Activated T-cell treated with anti-CD3 and anti-CD28 coated beads, Interleukin-2, amount 50 U/mL, for 4 hours (primary cell): ENCODE results near the gene AP1B1. TPM values are rescaled to one million over a fixed set of nuclear protein-coding genes. Genes with fewer than 3 reads are reported as not detected.
A peak's percentile ranks its signal among the peaks of the same experiment; 100 is the strongest.

Source experiments
- ATAC-seq, 2 donors: fragments of 200-7000 bp; cut with Tn5 transposase; one replicate each; pipeline ENCODE4 v1.10.0; 2021
- DNase-seq: peaks from one replicate; pipeline ENCODE4 v3.0.0-alpha.2; 2020
- H3K27me3 Mint-ChIP-seq: one replicate; pipeline ENCODE4 v1.8.0; 2021; ENCODE audit warnings: low read depth, mixed read lengths
- H3K36me3 Mint-ChIP-seq: one replicate; pipeline ENCODE4 v1.8.0; 2022; ENCODE audit warnings: mixed read lengths; ENCODE audit not compliant: insufficient read depth
- H3K4me1 Mint-ChIP-seq: one replicate; pipeline ENCODE4 v1.8.0; 2021; ENCODE audit warnings: low read depth, mixed read lengths
- H3K4me3 Mint-ChIP-seq: one replicate; pipeline ENCODE4 v1.8.0; 2021; ENCODE audit warnings: mild to moderate bottlenecking, moderate library complexity, mixed read lengths
- H3K9me3 Mint-ChIP-seq: one replicate; pipeline ENCODE4 v1.8.0; 2021; ENCODE audit warnings: mixed read lengths
- total RNA-seq, 3 donors: library from RNA; stranded (reverse); gene quantifications; one replicate each; pipeline ENCODE4 v1.2.1, GENCODE V29; 2021

Gene AP1B1
- total RNA-seq, 3 donors from 2014 or later: 87.0 to 92.2 (median 89.8) TPM

DNA sequence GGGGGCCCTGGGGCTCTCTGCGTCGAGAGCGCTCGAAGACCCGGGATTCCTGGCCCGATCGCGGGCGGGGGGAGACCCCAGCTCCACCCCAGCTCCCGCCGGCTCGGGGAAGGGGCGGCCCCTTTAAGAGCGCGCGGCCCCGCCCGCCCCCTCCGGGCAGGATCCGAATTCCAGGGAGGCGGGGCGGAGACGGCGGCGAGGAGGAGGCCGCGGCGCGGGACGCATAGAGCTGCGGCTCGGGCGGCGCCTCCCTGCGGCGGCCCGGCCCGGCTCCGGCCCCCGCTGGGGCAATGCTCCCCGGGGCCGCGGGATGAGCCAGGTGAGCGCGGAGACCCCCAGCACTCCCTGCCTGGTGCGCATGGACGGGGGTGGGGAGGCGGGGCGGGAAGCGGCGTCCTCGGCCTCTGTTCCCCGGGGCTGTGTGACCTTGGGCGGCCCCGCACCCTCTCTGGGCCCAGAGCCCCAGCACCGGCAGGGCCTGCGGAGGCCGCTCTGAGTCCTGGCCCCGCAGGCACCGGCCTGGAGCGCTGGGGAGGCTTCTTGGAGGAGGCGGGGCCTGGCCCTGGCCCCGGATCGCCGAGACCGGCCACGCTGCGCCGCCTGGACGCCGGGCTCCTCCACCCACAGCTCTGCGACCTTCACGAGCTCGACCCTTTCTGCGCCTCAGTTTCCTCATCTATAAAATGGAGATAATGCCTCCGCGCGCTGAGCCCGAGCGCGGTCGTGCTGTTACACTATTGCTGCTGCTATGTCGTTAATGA is 81.4 kb downstream of the AP1B1 start:
- no peak for DNase-seq
- Mint-ChIP-seq H3K27me3 (peaks cover 26% of the 10 kb centered on the region), H3K9me3 (no peaks in the 10 kb centered on the region), H3K4me3 (peak overlapping the region; percentile 76), H3K4me1 (peaks cover 14% of the 10 kb centered on the region), H3K36me3 (no peaks in the 10 kb centered on the region)
- peak; percentile 49 to 54 for ATAC-seq

DNA sequence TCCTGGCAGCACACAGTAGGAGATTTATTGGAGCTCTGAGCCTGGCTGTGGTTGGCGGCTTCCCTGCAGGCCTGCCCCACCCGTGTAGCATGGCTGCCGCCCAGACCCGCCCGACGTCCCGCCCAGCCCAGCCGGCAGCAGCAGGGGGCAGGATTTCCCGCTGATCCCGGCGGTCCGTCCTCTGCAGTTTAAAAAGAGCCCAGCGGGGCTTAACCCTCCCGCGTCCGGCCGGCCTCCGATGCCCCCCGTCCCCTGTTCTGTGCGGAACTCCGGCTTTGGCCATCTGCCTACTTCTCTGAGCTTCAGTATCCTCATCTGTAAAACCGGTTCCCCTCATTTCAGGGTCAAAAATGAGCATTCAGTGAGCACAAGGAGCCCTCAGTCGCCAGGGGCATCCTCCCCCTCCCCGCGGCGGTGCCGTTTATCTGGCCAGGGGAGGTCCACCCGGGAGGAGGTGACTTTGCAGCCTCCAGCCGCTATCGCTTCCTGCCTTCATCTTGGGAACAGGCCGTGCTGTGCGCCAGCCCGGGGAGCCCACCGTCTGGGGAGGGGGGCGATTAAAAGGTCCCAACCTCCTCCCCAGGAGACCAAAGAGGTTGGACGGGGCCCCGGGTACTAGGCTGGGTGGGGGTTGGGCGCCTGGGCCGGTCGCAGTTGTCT is 82.1 kb downstream of the AP1B1 start, which contains the start of gene GAS2L1:
GAS2L1 (plus strand) TSS at position 476 of the 660 bp plus-strand sequence. CDS start 1,456 bp downstream, outside the sequence.
- Mint-ChIP-seq H3K9me3 (no peaks in the 10 kb centered on the region), H3K4me3 (peak within 1 kb of the TSS; percentile 76), H3K4me1 (peaks cover 14% of the 10 kb centered on the region), H3K36me3 (peaks cover 1% of the 10 kb centered on the region), H3K27me3 (peaks cover 25% of the 10 kb centered on the region)
- peak; percentile 47 to 49 for ATAC-seq
- no peak for DNase-seq

DNA sequence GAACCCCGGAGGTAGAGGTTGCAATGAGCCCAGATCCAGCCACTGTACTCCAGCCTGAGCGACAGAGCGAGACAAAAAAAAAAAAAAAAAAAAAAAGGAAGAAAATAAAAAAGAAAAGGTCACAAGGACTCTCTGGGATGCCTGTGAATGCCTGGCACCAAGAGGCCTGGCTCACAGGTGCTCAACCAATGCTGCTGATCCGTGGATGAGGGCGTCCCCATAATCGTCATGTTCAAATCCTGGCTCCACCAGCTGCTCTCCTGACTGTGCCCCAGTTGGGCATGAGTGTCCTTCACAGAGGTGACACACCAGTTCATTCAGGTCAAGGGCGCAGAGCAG is 82.6 kb downstream of the AP1B1 start:
- no peak for DNase-seq
- Mint-ChIP-seq H3K27me3 (peaks cover 21% of the 10 kb centered on the region), H3K36me3 (peaks cover 6% of the 10 kb centered on the region), H3K4me3 (peak overlapping the region; percentile 72), H3K9me3 (no peaks in the 10 kb centered on the region), H3K4me1 (peaks cover 14% of the 10 kb centered on the region)
- no peak for ATAC-seq

DNA sequence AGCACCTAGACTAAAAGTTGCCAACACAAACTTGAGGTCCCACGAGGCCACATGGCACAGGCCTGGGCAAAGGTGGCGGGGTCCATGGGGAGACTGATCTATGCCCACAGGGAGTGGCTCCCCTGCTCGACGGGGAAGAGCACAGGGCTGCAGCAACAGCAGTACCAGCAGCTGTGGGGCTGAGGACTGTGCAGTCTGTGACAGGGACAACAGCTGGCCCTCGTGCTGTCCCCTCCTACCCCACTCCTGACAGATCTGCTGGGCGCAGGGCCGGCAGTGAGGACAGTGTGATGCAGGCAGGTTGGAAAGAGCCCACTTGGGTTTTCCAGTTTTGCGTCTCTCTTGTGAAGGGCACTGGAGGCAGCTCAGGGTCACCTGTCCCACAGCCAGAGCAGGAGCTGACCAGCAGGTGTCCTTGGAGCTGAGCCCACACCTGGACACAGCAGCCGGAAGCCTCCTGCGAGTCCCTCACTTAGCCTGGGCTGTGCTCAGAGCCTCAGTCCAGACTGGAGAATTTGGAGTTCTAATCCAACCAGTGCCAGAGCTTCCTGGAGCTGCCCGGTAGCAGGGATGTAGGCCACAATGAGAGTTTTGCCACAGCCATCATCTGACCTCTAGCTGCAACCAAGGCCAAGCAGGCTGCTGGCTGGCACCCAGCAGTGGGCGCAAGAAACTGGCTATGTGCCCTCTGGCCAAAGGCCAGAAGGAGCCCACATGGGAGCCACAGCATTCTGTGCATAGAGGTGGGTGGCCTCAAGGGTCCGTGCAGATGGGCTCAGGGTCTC is 85.5 kb downstream of the AP1B1 start:
- H3K9me3 Mint-ChIP-seq: no peaks in the 10 kb centered on the region
- DNase-seq (no peak), ATAC-seq (no peak)
- peaks cover 23% of the 10 kb centered on the region for H3K36me3 Mint-ChIP-seq
- peaks cover 5% of the 10 kb centered on the region for H3K4me1 Mint-ChIP-seq
- H3K27me3 Mint-ChIP-seq: peaks cover 21% of the 10 kb centered on the region
- H3K4me3 Mint-ChIP-seq: no peak overlapping the region

DNA sequence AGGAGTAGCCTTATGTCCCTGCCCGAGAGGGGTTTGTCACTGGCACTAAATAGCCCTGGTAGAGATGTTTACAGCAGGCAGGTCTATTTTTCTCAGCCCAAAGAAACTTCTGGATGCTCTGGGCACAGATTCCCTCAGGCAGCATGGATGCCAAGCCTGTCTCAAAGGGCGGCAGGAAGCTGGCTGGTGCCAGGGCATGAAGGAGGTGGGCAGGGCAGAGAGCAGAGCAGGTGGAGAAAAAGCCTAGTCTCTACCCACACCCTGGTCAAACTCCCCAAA is 86.0 kb downstream of the AP1B1 start:
- no peak for DNase-seq
- peaks cover 21% of the 10 kb centered on the region for H3K27me3 Mint-ChIP-seq
- peaks cover 3% of the 10 kb centered on the region for H3K4me1 Mint-ChIP-seq
- H3K4me3 Mint-ChIP-seq: no peak overlapping the region
- ATAC-seq: no peak
- peaks cover 29% of the 10 kb centered on the region for H3K36me3 Mint-ChIP-seq
- no peaks in the 10 kb centered on the region for H3K9me3 Mint-ChIP-seq

DNA sequence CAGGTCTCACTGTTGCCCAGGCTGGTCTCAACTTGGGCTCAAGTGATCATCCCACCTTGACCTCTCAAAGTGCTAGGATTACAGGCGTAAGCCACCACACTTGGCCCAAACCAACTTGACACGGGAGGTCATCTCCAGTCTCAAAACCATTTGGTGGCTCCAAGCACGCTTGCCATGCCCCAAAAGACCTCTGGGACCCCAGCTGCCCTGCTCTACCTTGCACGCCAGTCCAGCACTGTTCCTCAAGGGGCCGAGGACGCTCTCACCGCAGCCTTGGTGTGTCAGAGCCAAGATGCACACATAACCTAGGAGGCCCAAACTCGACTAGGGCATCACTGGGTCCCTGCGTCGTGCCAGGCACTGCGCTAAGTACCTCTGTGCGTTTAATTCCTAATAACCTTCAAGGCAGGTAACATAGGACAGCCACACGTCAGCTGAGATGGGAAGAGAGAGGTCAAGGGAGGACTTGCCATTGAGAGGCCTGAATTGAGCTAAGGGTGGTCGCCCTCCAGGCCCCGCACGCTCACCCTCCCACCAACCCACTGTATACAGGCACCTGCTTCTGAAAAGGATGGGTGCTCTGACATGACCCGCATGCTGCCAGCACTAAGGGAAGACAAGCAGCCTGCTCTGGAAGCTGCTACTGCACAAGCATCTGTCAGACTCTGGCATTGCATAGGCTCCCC is 86.5 kb downstream of the AP1B1 start:
- Mint-ChIP-seq H3K4me3 (no peak overlapping the region), H3K36me3 (peaks cover 33% of the 10 kb centered on the region), H3K4me1 (peaks cover 2% of the 10 kb centered on the region), H3K27me3 (peaks cover 21% of the 10 kb centered on the region), H3K9me3 (no peaks in the 10 kb centered on the region)
- ATAC-seq (peak in 1 of 2 donors; percentile 6), DNase-seq (no peak)

DNA sequence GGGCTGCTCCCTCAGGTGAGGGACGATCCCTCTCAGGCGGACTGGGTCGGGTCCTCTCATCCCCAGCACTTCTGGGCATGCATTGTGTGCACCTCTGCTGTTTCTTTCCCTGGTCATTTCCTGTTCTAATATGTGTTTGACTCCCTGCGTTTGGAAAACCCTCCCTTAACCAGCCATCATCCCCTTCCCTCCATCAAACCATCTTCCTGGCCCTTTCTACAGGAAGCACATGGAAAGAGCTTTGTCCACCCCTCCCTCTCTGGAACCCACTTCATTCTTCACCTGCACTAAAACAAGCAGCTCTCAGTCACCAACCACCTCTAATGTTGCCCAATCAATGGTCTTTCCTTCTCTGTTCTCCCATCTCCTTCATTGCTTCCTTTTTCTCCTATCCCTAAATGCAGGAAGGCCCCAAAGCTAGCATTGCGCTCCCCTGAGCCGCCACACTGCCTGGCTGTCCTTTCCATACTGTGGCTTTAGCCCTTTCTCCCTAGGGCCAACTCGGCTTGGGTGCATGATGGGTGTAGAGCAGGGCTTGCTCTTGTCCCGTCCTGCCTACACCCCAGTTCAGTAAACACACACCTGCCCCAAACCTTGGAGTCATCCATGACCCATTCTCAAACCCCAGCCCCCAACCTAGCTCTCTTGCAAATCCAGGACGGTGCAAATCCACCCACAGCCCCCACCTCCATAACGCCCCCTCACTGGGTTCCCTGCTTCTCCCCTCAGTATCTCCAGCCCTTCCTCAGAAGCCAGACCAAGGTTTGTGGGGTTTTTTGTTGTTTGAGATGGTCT is 87.4 kb downstream of the AP1B1 start:
- Mint-ChIP-seq H3K27me3 (peaks cover 16% of the 10 kb centered on the region), H3K9me3 (no peaks in the 10 kb centered on the region), H3K36me3 (peaks cover 36% of the 10 kb centered on the region), H3K4me3 (no peak overlapping the region), H3K4me1 (peaks cover 2% of the 10 kb centered on the region)
- DNase-seq (no peak), ATAC-seq (peak; percentile 13 to 20)

DNA sequence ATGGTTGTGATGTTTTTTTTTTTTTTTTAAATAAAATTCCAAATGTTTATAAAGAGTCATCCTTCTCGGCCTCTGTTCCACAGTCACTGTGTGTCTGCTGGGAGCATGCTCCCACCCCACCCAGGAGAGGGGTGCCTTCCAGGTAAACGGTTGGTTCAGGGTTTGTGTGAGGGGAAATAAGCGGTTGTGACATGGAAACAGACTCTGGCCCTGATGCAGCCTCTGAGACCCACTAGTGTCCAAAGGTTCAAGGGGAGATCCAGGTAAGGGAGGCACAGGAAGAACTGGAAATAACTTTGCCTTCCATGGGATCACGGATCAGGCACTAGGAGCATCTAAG is 87.9 kb downstream of the AP1B1 start:
- Mint-ChIP-seq H3K4me3 (no peak overlapping the region), H3K9me3 (no peaks in the 10 kb centered on the region), H3K36me3 (peaks cover 42% of the 10 kb centered on the region), H3K4me1 (no peaks in the 10 kb centered on the region), H3K27me3 (peaks cover 11% of the 10 kb centered on the region)
- ATAC-seq (peak in 1 of 2 donors; percentile 2), DNase-seq (no peak)

DNA sequence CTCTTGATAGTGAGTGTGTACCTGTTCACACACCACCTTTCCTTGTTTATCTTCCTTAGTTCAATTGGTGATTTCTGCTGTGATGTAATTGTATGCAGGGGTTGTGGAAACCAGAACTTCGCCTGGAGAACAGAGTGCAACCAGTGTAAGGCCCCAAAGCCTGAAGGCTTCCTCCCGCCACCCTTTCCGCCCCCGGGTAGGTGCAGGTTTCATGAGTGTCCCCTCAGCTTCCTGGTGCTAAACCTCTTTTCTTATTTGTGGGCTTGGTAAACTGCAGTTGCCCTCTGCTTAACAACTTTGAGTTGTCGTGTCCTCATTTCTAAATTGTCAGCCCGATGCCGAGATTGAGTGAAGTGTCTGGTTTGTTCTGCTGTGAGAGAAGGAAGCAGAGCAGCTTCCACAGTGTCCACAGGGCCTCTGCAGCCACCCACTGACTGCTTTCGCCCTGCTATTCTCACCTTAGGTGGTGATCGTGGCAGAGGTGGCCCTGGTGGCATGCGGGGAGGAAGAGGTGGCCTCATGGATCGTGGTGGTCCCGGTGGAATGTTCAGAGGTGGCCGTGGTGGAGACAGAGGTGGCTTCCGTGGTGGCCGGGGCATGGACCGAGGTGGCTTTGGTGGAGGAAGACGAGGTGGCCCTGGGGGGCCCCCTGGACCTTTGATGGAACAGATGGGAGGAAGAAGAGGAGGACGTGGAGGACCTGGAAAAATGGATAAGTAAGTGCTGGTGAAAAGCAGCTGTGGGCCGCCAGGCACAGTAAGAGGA is 89.1 kb downstream of the AP1B1 start:
- ATAC-seq (no peak), DNase-seq (no peak)
- Mint-ChIP-seq H3K36me3 (peaks cover 43% of the 10 kb centered on the region), H3K27me3 (peaks cover 2% of the 10 kb centered on the region), H3K4me1 (no peaks in the 10 kb centered on the region), H3K4me3 (no peak overlapping the region), H3K9me3 (no peaks in the 10 kb centered on the region)

DNA sequence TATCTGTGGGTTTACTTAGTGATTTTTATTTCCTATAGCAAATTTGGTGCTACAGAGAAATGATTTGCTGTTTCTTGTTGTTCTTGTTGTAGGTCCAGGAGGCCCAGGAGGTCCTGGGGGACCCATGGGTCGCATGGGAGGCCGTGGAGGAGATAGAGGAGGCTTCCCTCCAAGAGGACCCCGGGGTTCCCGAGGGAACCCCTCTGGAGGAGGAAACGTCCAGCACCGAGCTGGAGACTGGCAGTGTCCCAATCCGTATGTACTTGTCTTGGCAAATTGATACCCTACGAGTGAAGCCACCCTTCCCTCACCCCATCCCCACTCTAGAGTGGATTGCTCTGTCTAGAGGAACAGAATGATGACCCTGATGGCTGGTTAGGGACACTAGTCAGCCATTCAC is 89.7 kb downstream of the AP1B1 start:
- ATAC-seq: no peak
- Mint-ChIP-seq H3K4me3 (no peak overlapping the region), H3K36me3 (peaks cover 45% of the 10 kb centered on the region), H3K4me1 (no peaks in the 10 kb centered on the region), H3K27me3 (no peaks in the 10 kb centered on the region), H3K9me3 (no peaks in the 10 kb centered on the region)
- DNase-seq: no peak

DNA sequence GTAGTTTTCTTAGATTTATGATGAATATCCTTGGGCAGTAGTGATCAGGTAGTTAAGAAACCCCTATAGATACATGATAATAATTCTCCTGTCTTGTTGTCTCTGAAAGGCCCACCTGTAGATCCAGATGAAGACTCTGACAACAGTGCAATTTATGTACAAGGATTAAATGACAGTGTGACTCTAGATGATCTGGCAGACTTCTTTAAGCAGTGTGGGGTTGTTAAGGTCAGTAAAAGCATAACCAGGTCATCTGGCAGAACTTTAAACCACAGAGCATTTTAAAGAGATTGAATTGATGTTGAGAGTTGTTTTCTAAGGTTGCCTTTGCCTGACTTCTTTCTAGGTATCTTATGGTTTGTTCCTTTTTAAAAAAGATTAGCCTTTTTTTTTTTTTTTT is 96.0 kb downstream of the AP1B1 start:
- no peaks in the 10 kb centered on the region for H3K27me3 Mint-ChIP-seq
- H3K4me3 Mint-ChIP-seq: no peak overlapping the region
- peaks cover 51% of the 10 kb centered on the region for H3K36me3 Mint-ChIP-seq
- DNase-seq: no peak
- no peak for ATAC-seq
- H3K9me3 Mint-ChIP-seq: no peaks in the 10 kb centered on the region
- H3K4me1 Mint-ChIP-seq: peaks cover 7% of the 10 kb centered on the region

DNA sequence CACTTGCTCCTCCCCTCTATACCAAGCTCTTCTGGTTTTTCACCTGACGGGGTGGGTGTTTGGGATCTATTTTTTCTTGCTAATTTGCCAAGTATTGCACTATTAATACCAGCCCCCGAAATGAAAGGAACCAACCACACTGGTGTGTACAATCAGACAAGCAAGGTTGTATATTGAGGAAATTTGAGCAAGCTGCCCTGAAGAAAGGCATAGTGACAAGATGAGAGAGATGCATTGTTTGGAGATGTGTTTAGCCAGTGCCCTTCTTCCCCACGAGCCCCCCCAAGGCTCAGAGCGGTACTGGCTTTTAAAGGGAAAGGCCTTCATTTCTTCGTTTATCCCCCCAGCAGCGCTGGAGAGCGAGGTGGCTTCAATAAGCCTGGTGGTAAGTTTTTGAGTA is 97.2 kb downstream of the AP1B1 start:
- Mint-ChIP-seq H3K4me3 (no peak overlapping the region), H3K36me3 (peaks cover 53% of the 10 kb centered on the region), H3K4me1 (peaks cover 13% of the 10 kb centered on the region), H3K27me3 (no peaks in the 10 kb centered on the region), H3K9me3 (no peaks in the 10 kb centered on the region)
- no peak for DNase-seq
- peak in 1 of 2 donors; percentile 28 for ATAC-seq

DNA sequence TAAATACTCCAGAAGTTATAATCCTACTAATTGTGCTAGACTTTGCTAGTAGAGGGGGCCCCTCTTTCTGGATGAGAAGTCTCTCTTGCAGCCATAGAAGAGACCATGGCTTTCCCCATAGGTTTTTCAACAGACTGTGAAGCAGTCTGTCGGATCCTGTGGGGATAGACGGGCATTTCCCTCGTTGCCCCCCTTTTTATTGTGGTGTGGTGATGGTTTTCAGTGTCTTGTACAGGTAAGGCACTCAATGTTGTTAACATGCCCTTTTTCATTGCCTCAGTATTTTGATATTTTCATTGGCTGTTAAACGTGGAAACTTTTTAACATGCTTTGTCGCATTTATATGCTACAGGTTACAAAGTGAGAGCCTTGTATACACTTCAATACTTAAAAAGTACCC is 98.3 kb downstream of the AP1B1 start:
- H3K4me1 Mint-ChIP-seq: peaks cover 13% of the 10 kb centered on the region

More for the DNA sequence above, 98.3 kb downstream of the AP1B1 start:
- no peaks in the 10 kb centered on the region for H3K9me3 Mint-ChIP-seq
- H3K36me3 Mint-ChIP-seq: peaks cover 49% of the 10 kb centered on the region
- ATAC-seq: no peak
- DNase-seq: no peak
- H3K4me3 Mint-ChIP-seq: no peak overlapping the region
- no peaks in the 10 kb centered on the region for H3K27me3 Mint-ChIP-seq
